AG20443 (cell line): Measurements from ENCODE around the gene FAM209B.
A peak's percentile ranks its signal among the peaks of the same experiment; 100 is the strongest.
"Not testable (repeated sequence)": the region's sequence is repeated elsewhere in the genome, so short reads cannot be mapped to it uniquely, and the experiment has no call there.

Experiments used
- DNase-seq: peaks from one replicate; pipeline ENCODE4 v3.0.0; 2012; ENCODE audit warnings: low spot score, mixed read lengths

FAM209B gene

GRCh38 chr20:56532946-56533345, at the start of gene FAM209B:
FAM209B (plus strand) TSS chr20:56533246; CDS start chr20:56533342, 96 bp downstream.
- not testable (repeated sequence) for DNase-seq

- DNase-seq, result no peak
Observed at GRCh38 chr20:56483970-56484369, 49.1 kb upstream of the FAM209B start.

- DNase-seq, result no peak
Observed at GRCh38 chr20:56487216-56487615, 45.8 kb upstream of the FAM209B start.

- no peak for DNase-seq
Observed at GRCh38 chr20:56488566-56488965, 44.5 kb upstream of the FAM209B start.

GRCh38 chr20:56501116-56501515, 31.9 kb upstream of the FAM209B start:
- DNase-seq, result no peak

GRCh38 chr20:56503916-56504315, 29.1 kb upstream of the FAM209B start:
- no peak for DNase-seq

GRCh38 chr20:56504373-56505005, 28.6 kb upstream of the FAM209B start:
- peak; percentile 37 for DNase-seq

GRCh38 chr20:56506103-56506502, 26.9 kb upstream of the FAM209B start:
- no peak for DNase-seq

- no peak for DNase-seq
Observed at GRCh38 chr20:56511926-56512325, 21.1 kb upstream of the FAM209B start.

GRCh38 chr20:56513161-56514150, 19.6 kb upstream of the FAM209B start:
- DNase-seq, result no peak

- no peak for DNase-seq
Observed at GRCh38 chr20:56516631-56517030, 16.4 kb upstream of the FAM209B start.

GRCh38 chr20:56517211-56517610, 15.8 kb upstream of the FAM209B start:
- DNase-seq, result no peak

- no peak for DNase-seq
Observed at GRCh38 chr20:56517641-56518040, 15.4 kb upstream of the FAM209B start.

- no peak for DNase-seq
Observed at GRCh38 chr20:56518126-56518525, 14.9 kb upstream of the FAM209B start.

GRCh38 chr20:56518721-56519398, 14.2 kb upstream of the FAM209B start:
- no peak for DNase-seq

GRCh38 chr20:56519551-56519950, 13.5 kb upstream of the FAM209B start:
- no peak for DNase-seq

- DNase-seq, result no peak
Observed at GRCh38 chr20:56520180-56520579, 12.9 kb upstream of the FAM209B start.

- not testable (repeated sequence) for DNase-seq
Observed at GRCh38 chr20:56520746-56521354, 12.2 kb upstream of the FAM209B start.

- no peak for DNase-seq
Observed at GRCh38 chr20:56522311-56522710, 10.7 kb upstream of the FAM209B start.

GRCh38 chr20:56524444-56524843, 8.6 kb upstream of the FAM209B start, which contains the start of gene FAM209A:
FAM209A (plus strand) TSS chr20:56524744; CDS start chr20:56524809, 65 bp downstream.
- DNase-seq, result not testable (repeated sequence)

GRCh38 chr20:56527521-56527920, 5.5 kb upstream of the FAM209B start:
- DNase-seq, result no peak

GRCh38 chr20:56537997-56538396, 5.0 kb downstream of the FAM209B start:
- DNase-seq, result no peak
